KMS-11 (cell line): ENCODE results near the gene LFNG.

Experiments used
- H2AFZ ChIP-seq: fragments of 200-600 bp; sonication (generic); 2 replicates; pipeline ENCODE4 v1.6.1; 2016; ENCODE audit warnings: antibody characterized with exemption, mixed run types, low read depth
- H3K27ac ChIP-seq: fragments of 200-600 bp; sonication (generic); 2 replicates; pipeline ENCODE4 v1.6.1; 2016; ENCODE audit warnings: mild to moderate bottlenecking, mixed run types
- H3K27me3 ChIP-seq: fragments of 200-600 bp; sonication (generic); 2 replicates; pipeline ENCODE4 v1.6.1; 2017; ENCODE audit warnings: mild to moderate bottlenecking, low read depth, mixed run types, moderate library complexity; ENCODE audit not compliant: insufficient read depth
- H3K36me3 ChIP-seq: fragments of 200-600 bp; sonication (generic); 2 replicates; pipeline ENCODE4 v1.6.1; 2017; ENCODE audit warnings: mild to moderate bottlenecking, mixed run types; ENCODE audit not compliant: insufficient read depth
- H3K4me1 ChIP-seq: fragments of 200-600 bp; sonication (generic); 2 replicates; pipeline ENCODE4 v1.6.1; 2016; ENCODE audit warnings: mild to moderate bottlenecking, low read depth, mixed run types; ENCODE audit not compliant: poor library complexity, severe bottlenecking
- H3K4me2 ChIP-seq: fragments of 200-600 bp; sonication (generic); 2 replicates; pipeline ENCODE4 v1.7.0; 2016; ENCODE audit warnings: mild to moderate bottlenecking, mixed run types
- H3K4me3 ChIP-seq: fragments of 200-600 bp; sonication (generic); IDR thresholded peaks from 2 replicates; pipeline ENCODE4 v1.6.1; 2017; ENCODE audit warnings: low read depth, low read length, mixed read lengths; ENCODE audit not compliant: insufficient read depth
- H3K79me2 ChIP-seq: fragments of 200-600 bp; sonication (generic); 2 replicates; pipeline ENCODE4 v1.6.1; 2016; ENCODE audit warnings: low read depth, mixed run types; ENCODE audit not compliant: insufficient read depth
- H3K9ac ChIP-seq: fragments of 200-600 bp; sonication (generic); 2 replicates; pipeline ENCODE4 v1.6.1; 2016; ENCODE audit warnings: mild to moderate bottlenecking, mixed run types
- H4K20me1 ChIP-seq: fragments of 200-600 bp; sonication (generic); 2 replicates; pipeline ENCODE4 v1.6.1; 2016; ENCODE audit warnings: mild to moderate bottlenecking, mixed run types; ENCODE audit not compliant: insufficient read depth
- TF ChIP-seq, protein P1 (sequence below): fragments of 200-600 bp; sonication (generic); conservative IDR thresholded peaks from 2 replicates; pipeline ENCODE4 v1.6.1; 2017; ENCODE audit warnings: low read depth, mild to moderate bottlenecking, antibody characterized with exemption, low read length, moderate library complexity, mixed read lengths

Gene LFNG

DNA sequence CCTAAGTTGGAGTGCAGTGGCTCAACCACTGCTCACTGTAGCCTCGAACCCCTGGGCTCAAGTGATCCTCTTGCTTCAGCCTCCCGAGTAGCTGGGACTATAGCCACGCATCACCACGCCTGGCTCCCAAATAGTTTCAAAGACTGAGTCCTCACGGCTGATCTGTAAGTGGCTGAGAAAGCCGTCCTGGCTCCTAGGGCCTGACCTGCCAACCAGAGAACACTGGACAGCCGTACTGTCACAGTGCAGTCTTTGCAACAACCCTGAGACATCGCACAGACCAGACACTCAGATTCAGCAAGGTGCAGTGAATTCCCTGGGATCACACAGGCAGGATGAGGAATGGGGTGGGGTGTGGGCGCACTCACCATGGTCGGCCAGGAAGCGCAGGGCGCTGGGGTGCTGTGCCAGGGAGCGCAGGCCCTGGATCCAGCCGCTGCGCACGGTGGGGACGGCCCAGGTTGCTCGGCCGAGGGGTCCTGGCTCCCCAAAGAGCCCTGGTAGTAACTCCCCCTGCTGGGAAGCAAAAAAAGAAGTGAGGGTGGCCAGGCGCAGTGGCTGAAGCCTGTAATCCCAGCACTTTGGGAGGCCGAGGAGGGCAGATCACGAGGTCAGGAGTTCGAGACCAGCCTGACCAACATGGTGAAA lies 25.1 kb downstream of the LFNG start:
- H3K4me3 ChIP-seq = no peak overlapping the region
- H3K27me3 ChIP-seq = no peaks in the 10 kb centered on the region
- H3K4me1 ChIP-seq = no peaks in the 10 kb centered on the region
- no peak overlapping the region for H2AFZ ChIP-seq
- H3K9ac ChIP-seq = no peak overlapping the region
- H3K27ac ChIP-seq = no peak overlapping the region
- H3K4me2 ChIP-seq = no peak overlapping the region
- H3K79me2 ChIP-seq = no peaks in the 10 kb centered on the region
- H4K20me1 ChIP-seq = no peaks in the 10 kb centered on the region
- TF ChIP-seq, protein P1, sequence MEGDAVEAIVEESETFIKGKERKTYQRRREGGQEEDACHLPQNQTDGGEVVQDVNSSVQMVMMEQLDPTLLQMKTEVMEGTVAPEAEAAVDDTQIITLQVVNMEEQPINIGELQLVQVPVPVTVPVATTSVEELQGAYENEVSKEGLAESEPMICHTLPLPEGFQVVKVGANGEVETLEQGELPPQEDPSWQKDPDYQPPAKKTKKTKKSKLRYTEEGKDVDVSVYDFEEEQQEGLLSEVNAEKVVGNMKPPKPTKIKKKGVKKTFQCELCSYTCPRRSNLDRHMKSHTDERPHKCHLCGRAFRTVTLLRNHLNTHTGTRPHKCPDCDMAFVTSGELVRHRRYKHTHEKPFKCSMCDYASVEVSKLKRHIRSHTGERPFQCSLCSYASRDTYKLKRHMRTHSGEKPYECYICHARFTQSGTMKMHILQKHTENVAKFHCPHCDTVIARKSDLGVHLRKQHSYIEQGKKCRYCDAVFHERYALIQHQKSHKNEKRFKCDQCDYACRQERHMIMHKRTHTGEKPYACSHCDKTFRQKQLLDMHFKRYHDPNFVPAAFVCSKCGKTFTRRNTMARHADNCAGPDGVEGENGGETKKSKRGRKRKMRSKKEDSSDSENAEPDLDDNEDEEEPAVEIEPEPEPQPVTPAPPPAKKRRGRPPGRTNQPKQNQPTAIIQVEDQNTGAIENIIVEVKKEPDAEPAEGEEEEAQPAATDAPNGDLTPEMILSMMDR = no peak
- H3K36me3 ChIP-seq = no peaks in the 10 kb centered on the region

DNA sequence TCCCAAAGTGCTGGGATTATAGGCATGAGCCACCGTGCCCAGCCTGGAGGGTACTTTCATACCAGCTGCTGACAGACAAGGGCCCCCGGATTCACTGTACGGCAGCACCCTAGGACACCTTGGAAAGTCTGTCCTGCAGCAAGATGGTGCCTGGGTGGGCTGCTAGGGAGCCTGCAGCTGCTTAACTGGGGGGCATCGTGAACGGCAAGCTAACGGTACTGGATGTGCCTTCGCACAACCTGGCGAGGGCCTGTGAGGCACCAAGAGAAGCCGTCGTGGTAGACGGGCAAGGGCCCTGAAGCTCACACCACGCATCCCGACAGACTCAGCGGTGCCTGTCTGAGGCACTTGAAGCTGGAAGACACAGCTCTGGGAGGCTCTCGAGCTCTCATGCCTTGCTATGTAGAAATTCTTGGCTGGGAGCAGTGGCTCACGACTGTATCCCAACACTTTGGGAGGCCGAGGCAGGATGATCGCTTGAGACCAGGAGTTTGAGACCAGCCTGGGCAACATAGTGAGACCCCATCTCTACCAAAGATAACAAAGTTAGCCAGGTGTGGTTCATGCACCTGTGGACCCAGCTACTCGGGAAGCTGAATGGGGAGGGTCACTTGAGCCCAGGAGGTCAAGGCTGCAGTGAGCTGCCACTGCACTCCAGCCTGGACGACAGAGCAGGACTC lies 26.3 kb downstream of the LFNG start:
- no peaks in the 10 kb centered on the region for H3K4me1 ChIP-seq
- H3K36me3 ChIP-seq = no peaks in the 10 kb centered on the region
- no peak overlapping the region for H3K9ac ChIP-seq
- H3K4me3 ChIP-seq = no peak overlapping the region
- H3K27ac ChIP-seq = no peak overlapping the region
- TF ChIP-seq, protein P1 = no peak
- H3K27me3 ChIP-seq = no peaks in the 10 kb centered on the region
- H4K20me1 ChIP-seq = no peaks in the 10 kb centered on the region
- H3K4me2 ChIP-seq = no peak overlapping the region
- H3K79me2 ChIP-seq = no peaks in the 10 kb centered on the region
- no peak overlapping the region for H2AFZ ChIP-seq

DNA sequence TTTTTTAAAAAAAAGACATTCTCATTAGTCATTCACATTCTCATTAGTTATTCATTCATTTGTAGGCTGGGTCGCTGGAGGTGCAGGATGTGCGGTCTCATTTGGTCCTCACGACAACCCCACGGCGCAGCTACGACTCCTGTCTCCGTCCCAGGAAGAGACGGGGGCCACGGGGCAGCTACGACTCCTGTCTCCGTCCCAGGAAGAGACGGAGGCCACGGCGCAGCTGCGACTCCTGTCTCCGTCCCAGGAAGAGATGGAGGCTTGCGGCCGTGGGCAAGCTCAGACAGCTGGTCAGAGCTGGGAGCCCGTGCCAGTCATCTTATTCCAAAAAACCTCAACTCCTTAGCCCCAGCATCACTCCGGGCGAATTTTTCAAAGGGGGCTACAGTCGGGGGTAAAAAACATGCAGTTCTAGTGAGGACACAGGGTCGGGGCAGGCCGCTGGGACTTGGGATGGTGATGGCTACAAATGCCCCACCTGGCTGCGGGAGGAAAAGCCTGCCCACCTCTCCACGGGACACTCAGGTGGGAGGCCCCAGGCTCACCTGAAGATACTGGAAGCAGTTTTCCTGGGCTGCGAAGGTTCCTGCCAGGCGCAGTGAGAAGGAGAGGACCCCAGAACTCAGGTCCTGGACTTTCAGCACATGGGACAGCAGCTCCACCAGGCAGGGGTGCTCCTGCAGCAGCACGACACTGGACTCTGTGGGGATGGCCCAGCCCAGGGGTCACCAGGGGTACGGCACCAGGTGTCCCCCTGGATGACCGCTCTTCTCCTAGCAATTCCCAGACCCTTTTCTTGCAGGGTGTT lies 27.4 kb downstream of the LFNG start:
- Histone ChIP-seq H3K4me2 (no peak overlapping the region), H3K27me3 (no peaks in the 10 kb centered on the region), H3K9ac (no peak overlapping the region), H3K27ac (no peak overlapping the region), H4K20me1 (no peaks in the 10 kb centered on the region), H2AFZ (no peak overlapping the region), H3K79me2 (no peaks in the 10 kb centered on the region), H3K4me3 (no peak overlapping the region), H3K36me3 (no peaks in the 10 kb centered on the region), H3K4me1 (no peaks in the 10 kb centered on the region)
- TF ChIP-seq, protein P1 = no peak

DNA sequence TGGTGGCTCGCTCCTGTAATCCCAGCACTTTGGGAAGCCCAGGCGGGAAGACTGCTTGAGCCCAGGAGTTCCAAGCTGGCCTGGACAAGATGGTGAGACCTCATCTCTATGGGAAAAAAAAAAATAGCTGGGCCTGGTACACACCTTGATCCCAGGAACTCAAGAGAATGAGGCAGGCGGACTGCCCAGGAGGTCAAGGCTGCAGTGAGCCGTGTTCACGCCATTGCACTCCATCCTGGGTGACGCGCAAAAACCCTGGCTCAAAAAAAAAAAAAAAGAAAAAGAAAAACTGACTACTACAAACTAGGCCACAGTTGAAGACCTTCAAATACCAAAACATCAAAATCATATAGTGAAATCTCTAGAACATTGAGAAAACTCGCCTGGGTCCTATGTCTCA lies 31.8 kb downstream of the LFNG start:
- Histone ChIP-seq H2AFZ (no peak overlapping the region), H3K27me3 (no peaks in the 10 kb centered on the region), H3K4me1 (peaks cover 18% of the 10 kb centered on the region), H4K20me1 (no peaks in the 10 kb centered on the region), H3K27ac (no peak overlapping the region), H3K4me3 (no peak overlapping the region), H3K36me3 (no peaks in the 10 kb centered on the region), H3K4me2 (no peak overlapping the region), H3K9ac (no peak overlapping the region), H3K79me2 (peaks cover 12% of the 10 kb centered on the region; the same call in 1 of the 2 replicates)
- TF ChIP-seq, protein P1 = no peak
